Body of pancreas (tissue), 4 donors: Measurements from ENCODE around the gene C9orf85. TPM values are rescaled to one million over a fixed set of nuclear protein-coding genes. Genes with fewer than 3 reads are reported as not detected.

ENCODE experiments used
- ATAC-seq: fragments of 150-250 bp; one replicate; pipeline ENCODE4 v1.9.1; 2016
- DNase-seq, 4 donors: peaks; one replicate each; pipeline ENCODE4 v3.0.0-alpha.2; 2019
- H3K27ac ChIP-seq, 4 donors: fragments of 200-600 bp; sonication (generic); 1 replicate in 3 of 4; 2 replicates in 1 of 4; pipeline versions ENCODE4 v1.5.1 to v1.6.1; 2016 to 2019; ENCODE audit warnings: mild to moderate bottlenecking in 1 of 4, mixed read lengths in 1 of 4, moderate library complexity in 1 of 4
- H3K27me3 ChIP-seq, 2 donors: fragments of 200-600 bp; sonication (generic); one replicate each; pipeline ENCODE4 v1.6.0; 2016; ENCODE audit warnings: mild to moderate bottlenecking in 1 of 2
- H3K36me3 ChIP-seq, 2 donors: fragments of 200-600 bp; sonication (generic); replicated peaks in 1 of 2; 2 replicates each; pipeline ENCODE4 v1.5.1; 2016; ENCODE audit warnings: low read depth in 2 of 2; ENCODE audit not compliant: insufficient read depth in 1 of 2
- H3K4me1 ChIP-seq: fragments of 200-600 bp; sonication (generic); one replicate; pipeline ENCODE4 v1.6.0; 2016
- H3K4me3 ChIP-seq, 2 donors: fragments of 200-600 bp; sonication (generic); 1 replicate in 1 of 2; 2 replicates in 1 of 2; pipeline ENCODE4 v1.5.1; 2016 to 2019
- H3K9me3 ChIP-seq, 3 donors: fragments of 200-600 bp; sonication (generic); 1 replicate in 2 of 3; 2 replicates in 1 of 3; pipeline ENCODE4 v1.5.1; 2016
- CTCF ChIP-seq, 7 experiments: fragments of 450-650 bp in 4 of 7; fragments of 200-600 bp in 3 of 7; sonication (generic) in 3 of 7; IDR thresholded peaks; one replicate each; pipeline ENCODE4 v1.5.1; 2016 to 2019; ENCODE audit warnings: antibody characterized with exemption in 7 of 7
- POLR2A ChIP-seq, 3 donors: fragments of 450-650 bp; IDR thresholded peaks; one replicate each; pipeline ENCODE4 v1.6.1; 2016; ENCODE audit warnings: antibody characterized with exemption in 3 of 3, mild to moderate bottlenecking in 2 of 3
- WGBS, 2 donors: methylation state at CpG; one replicate each; pipeline ENCODE4 v1.1.5; 2017; 5-methylcytosine and 5-hydroxymethylcytosine counted together
- intact Hi-C: fragments of 100-400 bp; cut with DNase I; formaldehyde crosslinking; loops from one replicate; pipeline ENCODE4 v1.15.1; 2023
- total RNA-seq, 2 donors: library from RNA; depleted of rRNA; stranded (reverse); fragments of >200 nt; gene quantifications; one replicate each; pipeline ENCODE4 v1.1.0, GENCODE V29; 2016

The C9orf85 gene
- total RNA-seq, 2 donors from 2014 or later, result 6.0 to 6.6 TPM

GRCh38 chr9:71901695-71902597 is 9.5 kb upstream of the C9orf85 start:
- DNase-seq, result no peak
- intact Hi-C loops, result no loop called here
- WGBS, 2 donors, result 59 to 67% methylated on average over 6 of the region's 6 CpGs
- Histone ChIP-seq H3K9me3 (no peaks in the 10 kb centered on the region), H3K27ac (no peak overlapping the region), H3K4me1 (peaks cover 24% of the 10 kb centered on the region), H3K4me3 (no peak overlapping the region), H3K36me3 (no peaks in the 10 kb centered on the region), H3K27me3 (no peaks in the 10 kb centered on the region)
- TF ChIP-seq CTCF (IDR thresholded peaks at IDR 0.05) (no peak), POLR2A (IDR thresholded peaks at IDR 0.05) (no peak)
- no peak for ATAC-seq

DNA sequence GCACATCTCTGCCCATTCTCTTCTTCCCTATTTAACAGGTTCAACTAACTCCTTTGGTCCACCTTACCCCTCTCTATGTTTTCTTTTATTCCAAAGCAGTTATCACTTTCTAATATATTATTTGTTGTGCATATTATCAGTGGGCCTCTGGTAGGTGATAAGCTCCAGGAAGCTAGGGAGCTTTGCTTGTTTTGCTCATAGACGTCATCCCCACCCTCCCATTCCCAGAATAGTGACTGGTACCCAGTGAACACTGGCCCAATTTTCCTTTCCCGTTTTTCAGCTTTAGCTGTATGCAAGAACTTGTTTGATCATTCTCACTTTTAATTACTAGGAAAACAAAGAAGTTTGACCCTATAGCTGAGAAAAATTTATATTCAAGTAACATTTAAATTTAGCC is 7.4 kb upstream of the C9orf85 start:
- intact Hi-C loops, result no loop called here
- ATAC-seq (no peak), DNase-seq (no peak)
- no peak overlapping the region for H3K4me3 ChIP-seq
- H3K27me3 ChIP-seq, result no peaks in the 10 kb centered on the region
- H3K36me3 ChIP-seq, result no peaks in the 10 kb centered on the region
- H3K27ac ChIP-seq, result no peak overlapping the region
- 20 to 30% methylated on average over 2 of the region's 2 CpGs for WGBS, 2 donors
- H3K9me3 ChIP-seq, result no peaks in the 10 kb centered on the region
- TF ChIP-seq POLR2A (IDR thresholded peaks at IDR 0.05), result no peak
- TF ChIP-seq CTCF (IDR thresholded peaks at IDR 0.05), result no peak
- H3K4me1 ChIP-seq, result peaks cover 34% of the 10 kb centered on the region

DNA sequence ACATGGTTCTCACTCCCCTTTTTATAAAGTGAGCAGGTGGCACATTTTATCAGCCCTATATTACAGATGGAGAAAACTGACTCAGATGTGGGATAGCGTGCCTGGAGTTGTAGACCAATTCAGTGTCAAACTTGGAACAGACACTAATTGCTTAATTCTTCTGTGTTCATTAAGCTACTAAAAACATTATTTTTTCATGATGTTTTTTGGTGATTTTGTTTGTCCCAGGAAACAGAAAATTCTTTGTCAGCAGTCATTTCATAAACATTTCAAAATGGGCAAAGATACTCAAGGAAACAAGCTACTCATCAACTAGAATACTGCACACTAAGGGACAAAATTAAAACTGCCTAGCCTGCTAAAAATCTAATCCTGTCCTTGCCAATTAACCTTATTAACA is 2.6 kb upstream of the C9orf85 start:
- Histone ChIP-seq H3K9me3 (no peaks in the 10 kb centered on the region), H3K4me3 (no peak overlapping the region), H3K27ac (no peak overlapping the region), H3K27me3 (no peaks in the 10 kb centered on the region), H3K36me3 (no peaks in the 10 kb centered on the region), H3K4me1 (peaks cover 53% of the 10 kb centered on the region)
- DNase-seq (no peak), ATAC-seq (no peak)
- 28 to 68% methylated on average over 1 of the region's 1 CpG for WGBS, 2 donors
- TF ChIP-seq POLR2A (IDR thresholded peaks at IDR 0.05) (no peak), CTCF (IDR thresholded peaks at IDR 0.05) (no peak)
- intact Hi-C loops, result no loop called here

DNA sequence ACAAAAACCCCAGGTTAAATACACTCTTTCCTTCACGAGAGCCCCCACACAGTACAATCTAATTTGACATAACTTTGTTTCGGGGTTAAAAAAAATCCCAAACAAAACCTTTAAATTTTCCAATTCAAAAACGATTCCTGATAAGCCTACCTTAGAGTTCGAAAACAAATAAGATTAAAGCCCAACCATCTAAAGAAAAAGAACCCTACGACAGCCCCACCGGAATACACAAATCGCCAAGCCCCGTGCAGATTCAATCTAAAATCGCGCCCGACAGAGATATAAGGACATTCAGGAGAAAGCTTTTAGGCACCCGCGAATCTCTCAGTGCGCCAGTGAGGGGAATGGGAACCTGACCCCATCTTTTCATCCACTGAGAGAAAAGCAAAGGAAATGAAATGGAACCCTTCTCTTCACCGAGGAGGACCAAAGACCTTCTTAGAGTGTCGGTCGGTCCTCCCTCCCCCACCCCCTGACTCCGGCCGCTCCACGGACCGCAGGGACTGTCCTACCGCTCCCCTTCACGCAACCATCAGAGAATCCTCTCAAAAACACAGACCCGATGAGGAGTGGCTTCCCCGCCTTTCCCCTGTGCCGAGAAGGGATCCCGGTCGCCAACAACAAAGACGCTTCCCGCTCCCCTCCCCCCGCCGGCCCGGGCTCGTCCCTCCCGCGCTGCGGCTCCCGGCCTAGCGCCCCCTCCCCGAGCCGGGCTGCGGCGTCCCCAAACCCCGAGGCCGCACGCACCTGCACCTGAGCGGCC is 1.4 kb upstream of the C9orf85 start:
- Histone ChIP-seq H3K36me3 (no peaks in the 10 kb centered on the region), H3K27me3 (no peaks in the 10 kb centered on the region), H3K27ac (peak overlapping the region; percentile 82 to 96 (median 92)), H3K4me3 (peak overlapping the region; percentile 93 to 97), H3K4me1 (peaks cover 45% of the 10 kb centered on the region), H3K9me3 (no peaks in the 10 kb centered on the region)
- DNase-seq (peak; percentile 55 to 72 (median 60)), ATAC-seq (peak; percentile 22)
- TF ChIP-seq CTCF (IDR thresholded peaks at IDR 0.05) (no peak), POLR2A (IDR thresholded peaks at IDR 0.05) (no peak)
- WGBS, 2 donors, result 1% methylated on average over 17 to 43 of the region's 47 CpGs
- intact Hi-C loops, result no loop called here
